OCI-LY7 (cell line): ENCODE results near the gene ID2.
"Not testable (repeated sequence)": the region's sequence is repeated elsewhere in the genome, so short reads cannot be mapped to it uniquely, and the experiment has no call there.

ENCODE experiments used
- CTCF ChIP-seq: fragments of 200-600 bp; sonication (generic); conservative IDR thresholded peaks from 2 replicates; pipeline ENCODE4 v1.5.1; 2014; ENCODE audit warnings: mild to moderate bottlenecking, antibody characterized with exemption, low read length, moderate library complexity, mixed read lengths
- EZH2phosphoT487 ChIP-seq: fragments of 200-600 bp; sonication (generic); IDR thresholded peaks from 2 replicates; pipeline ENCODE4 v1.6.1; 2018; ENCODE audit warnings: low read depth, borderline replicate concordance, mild to moderate bottlenecking, mixed run types, antibody characterized with exemption, low read length, moderate library complexity, mixed read lengths

- not testable (repeated sequence) for TF ChIP-seq CTCF, EZH2phosphoT487
Measured at GRCh38 chr2:8729101-8729500, 47.2 kb downstream of the ID2 start.
